GM12872 (cell line): ENCODE measurements around the gene HOXA9.

ENCODE experiments used
- TF ChIP-seq, protein P1 (sequence below): IDR thresholded peaks from 3 replicates; pipeline ENCODE4 v1.5.1; 2011; ENCODE audit warnings: low read depth, mild to moderate bottlenecking, low read length, moderate library complexity; ENCODE audit not compliant: insufficient read depth

Gene HOXA9

DNA sequence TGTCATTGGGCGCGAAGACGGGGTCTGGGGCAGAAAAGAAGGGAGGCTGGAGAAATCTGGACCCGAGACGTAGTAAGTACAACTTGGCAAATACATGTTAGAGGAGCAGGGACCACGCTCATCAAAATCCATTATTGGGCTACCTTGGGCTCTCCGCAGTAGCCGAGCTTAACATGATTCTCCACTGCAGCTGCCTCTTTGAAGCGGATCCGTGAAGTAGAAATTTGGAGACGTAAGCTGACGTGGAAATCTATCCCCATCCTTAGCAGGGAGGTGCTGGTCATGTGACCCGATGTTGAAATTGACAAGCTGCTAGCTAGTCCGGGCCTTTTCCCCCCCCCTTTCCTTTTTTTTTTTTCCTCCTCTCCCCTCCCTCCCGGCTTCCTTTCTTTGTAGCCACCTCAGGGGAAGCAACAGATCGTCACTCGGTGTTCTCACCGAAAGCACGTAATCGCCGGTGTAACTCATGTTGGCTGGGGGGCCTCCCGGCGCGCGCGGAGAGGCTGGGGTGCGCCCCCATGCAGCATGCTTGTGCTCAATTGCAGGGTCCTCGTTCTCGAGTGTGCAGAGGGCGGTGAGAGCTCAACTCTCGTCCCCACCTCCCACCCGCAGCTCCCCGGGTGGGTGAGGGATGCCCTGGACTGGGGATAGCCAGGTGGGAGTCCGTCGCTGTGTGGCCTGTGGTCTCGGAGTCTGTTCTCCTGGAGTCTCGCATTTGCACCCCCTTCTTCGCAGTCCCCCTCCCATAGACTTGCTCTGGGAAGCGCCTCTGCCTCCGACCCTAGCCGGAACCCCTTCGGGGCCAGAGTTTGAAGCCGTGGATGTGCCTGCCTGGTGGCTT lies 19.9 kb upstream of the HOXA9 start, which contains the start of gene HOXA11:
TSS of gene HOXA11 (minus strand) at position 220 of the 841 bp plus-strand sequence. CDS start at position 132, 88 bp downstream.
- TF ChIP-seq, protein P1, sequence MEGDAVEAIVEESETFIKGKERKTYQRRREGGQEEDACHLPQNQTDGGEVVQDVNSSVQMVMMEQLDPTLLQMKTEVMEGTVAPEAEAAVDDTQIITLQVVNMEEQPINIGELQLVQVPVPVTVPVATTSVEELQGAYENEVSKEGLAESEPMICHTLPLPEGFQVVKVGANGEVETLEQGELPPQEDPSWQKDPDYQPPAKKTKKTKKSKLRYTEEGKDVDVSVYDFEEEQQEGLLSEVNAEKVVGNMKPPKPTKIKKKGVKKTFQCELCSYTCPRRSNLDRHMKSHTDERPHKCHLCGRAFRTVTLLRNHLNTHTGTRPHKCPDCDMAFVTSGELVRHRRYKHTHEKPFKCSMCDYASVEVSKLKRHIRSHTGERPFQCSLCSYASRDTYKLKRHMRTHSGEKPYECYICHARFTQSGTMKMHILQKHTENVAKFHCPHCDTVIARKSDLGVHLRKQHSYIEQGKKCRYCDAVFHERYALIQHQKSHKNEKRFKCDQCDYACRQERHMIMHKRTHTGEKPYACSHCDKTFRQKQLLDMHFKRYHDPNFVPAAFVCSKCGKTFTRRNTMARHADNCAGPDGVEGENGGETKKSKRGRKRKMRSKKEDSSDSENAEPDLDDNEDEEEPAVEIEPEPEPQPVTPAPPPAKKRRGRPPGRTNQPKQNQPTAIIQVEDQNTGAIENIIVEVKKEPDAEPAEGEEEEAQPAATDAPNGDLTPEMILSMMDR: no peak

DNA sequence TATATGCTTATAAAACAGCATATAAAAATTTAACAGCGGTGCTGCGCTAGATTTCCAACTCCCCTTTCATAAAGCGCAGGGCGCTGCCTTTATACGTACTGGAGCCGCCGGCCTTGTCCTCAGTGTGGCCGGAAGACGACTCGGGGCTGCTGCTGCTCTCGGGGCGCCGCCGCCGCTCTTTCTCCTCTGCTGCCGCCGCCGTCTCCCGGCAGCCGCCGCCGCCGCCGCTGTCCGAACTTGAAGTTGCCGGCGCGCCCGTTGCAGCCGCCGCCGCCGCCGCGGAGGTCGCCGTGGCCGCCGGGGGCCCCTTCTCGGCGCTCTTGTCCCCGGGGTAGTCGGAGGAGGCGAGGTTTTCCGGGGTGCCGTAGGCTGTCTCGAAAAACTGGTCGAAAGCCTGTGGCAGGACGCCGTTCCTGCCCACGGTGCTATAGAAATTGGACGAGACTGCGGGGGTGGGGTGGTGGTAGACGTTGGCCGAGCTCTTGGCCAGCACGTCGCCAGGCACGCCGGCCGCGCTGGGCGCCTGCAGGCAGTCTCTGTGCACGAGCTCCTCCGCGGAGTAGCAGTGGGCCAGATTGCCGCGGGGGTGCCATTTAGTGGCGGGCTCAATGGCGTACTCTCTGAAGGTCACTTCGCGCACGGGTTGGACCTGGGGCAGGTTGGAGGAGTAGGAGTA lies 19.1 kb upstream of the HOXA9 start:
- TF ChIP-seq, protein P1: no peak

DNA sequence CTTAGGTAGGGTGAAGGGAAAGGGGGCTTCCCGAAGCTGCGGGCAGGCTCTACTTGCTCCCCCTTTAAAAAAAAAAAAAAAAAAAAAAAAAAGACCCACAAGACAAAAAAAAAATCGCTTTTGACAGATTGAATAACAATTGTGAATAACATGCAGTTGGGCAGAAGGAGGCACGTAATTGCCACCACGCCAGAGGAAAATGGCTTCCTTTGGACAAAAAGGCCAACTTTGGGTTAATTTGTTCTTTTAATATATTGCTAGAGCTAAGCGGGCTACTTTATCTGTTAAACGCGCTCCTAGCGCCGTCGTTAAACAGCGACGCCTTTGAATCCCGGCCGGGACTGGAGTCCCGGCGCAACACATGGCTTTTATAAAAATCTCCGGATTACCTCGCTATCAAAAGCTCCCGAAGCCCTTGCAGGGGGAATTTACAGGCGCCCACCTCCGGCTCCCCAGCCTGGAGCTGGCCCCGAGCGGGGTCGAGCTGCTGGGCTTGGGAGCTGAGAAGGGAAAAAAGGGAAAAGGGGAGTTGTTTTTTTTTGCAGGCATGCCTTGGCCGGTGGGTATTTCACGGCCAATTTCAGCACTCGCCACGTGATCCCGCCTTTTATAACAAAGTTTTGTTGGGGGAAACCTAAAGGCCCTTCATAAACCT lies 18.5 kb upstream of the HOXA9 start:
- TF ChIP-seq, protein P1: no peak

DNA sequence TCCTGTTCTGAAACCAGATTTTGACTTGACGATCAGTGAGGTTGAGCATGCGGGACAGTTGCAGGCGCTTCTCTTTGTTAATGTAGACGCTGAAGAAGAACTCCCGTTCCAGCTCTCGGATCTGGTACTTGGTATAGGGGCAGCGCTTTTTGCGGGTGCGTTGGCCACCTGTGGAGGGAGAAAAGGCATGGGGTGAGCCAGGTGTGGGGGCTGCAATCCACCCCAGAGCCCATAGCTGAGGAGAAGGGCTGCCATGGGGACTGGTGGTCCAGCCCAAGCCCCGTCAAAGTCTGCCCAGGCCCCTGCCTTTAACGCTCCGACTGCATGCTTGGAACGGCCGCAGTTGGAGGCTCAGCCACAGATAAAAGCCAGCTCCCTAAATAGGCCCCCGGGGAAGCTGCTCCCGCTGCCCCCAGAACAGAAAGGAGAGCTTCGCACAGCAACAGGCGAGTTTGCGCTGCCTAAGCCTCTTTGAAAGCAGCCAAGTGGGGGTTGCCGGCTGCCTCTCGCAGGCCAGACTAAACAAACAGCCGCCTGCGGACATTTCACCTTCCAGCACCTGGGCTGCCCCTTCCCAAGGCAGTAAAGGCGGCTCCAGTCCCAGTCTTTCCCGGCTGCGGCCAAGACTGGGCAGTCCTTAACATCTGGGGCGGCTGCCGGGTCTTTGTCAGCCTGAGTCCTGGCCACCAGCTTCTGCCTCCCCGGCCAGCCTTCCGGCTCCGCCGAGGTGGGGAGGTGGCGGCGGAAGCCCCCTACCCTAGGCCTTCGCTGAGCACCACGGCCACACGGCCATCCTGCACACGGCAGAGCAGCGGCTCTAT lies 17.7 kb upstream of the HOXA9 start:
- TF ChIP-seq, protein P1: no peak

DNA sequence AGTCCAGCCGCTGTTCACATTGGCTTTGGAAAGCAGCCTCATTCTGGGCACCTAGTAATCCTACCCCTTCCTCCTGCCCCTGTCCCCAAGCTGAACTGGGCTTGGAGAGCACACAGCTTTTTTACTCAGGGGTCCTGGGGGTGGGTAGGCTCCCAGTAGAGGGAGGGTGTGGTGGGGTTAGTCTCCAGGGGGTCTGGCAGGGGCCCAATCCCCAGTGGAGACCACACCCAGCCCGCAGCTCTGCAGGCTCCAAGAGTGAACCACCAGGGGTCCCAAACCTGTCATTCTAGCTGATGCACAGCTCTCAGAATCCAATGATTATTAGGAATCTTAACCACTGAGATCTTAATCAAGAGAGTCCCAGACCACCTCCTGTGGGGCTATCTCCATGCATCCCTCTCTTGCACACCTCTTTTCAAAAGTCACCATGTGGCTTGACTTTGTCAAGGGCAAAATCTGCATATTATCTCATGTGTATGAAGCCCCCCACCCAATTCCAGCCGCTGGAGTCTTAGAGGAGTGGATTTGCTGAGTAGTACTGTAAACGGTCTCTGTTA lies 17.0 kb upstream of the HOXA9 start:
- TF ChIP-seq, protein P1: no peak

DNA sequence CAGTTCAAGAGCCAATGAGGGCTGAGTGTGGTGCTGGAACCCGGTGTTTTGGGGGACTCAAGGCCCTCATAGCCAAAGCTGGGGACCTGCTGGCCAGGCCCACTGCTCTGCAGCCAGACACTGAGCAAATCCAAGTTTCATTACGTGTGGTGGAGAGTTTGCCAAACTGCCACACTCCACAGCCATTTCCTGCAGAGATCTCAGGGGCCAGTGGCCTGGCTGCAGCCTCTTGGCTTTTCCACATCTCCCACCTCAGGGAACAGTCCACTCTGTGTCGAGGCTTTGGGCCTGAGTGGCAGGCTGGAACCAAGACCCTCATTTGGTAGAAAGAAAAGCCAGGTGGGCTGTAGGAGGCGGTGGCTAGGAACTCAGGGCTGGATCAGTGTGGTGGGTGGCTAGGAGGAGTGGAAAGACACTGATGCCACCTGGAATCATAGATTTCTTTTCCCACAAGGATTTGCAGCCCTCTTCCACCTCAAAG lies 16.5 kb upstream of the HOXA9 start:
- TF ChIP-seq, protein P1: no peak
